K562 (cell line): Measurements from ENCODE around the gene ORC1. TPM values are rescaled to one million over a fixed set of nuclear protein-coding genes. Genes with fewer than 3 reads are reported as not detected.

Experiments
- HSF4 ChIP-seq: fragments of 250-450 bp; sonication (Bioruptor Pico); IDR thresholded peaks from 2 replicates; pipeline ENCODE4 v2.1.2; 2022; ENCODE audit warnings: mild to moderate bottlenecking, moderate library complexity, borderline replicate concordance
- RREB1 ChIP-seq: fragments of 250-450 bp; sonication (Bioruptor Pico); IDR thresholded peaks from 2 replicates; pipeline ENCODE4 v1.4.0; 2020
- polyA plus RNA-seq, 8 experiments: library from polyadenylated mRNA; depleted of rRNA in 4 of 8; stranded (reverse) in 5 of 8; unstranded in 3 of 8; fragments of >200 nt; fragmentation: Nextera tagmentation in 2 of 8; fragmentation: Illumina TruSeq in 1 of 8; extraction: Ambion mirVana in 2 of 8; extraction: Trizol in 1 of 8; gene quantifications; 2 replicates each; pipeline versions ENCODE4 v1.2.1 to v1.2.3, GENCODE V29; 2011 to 2014; ENCODE audit warnings: inconsistent platforms in 1 of 8, missing spikeins in 1 of 8
- total RNA-seq, 7 experiments: library from RNA; depleted of rRNA in 6 of 7; stranded (reverse); fragments of >200 nt in 6 of 7; fragmentation: Illumina TruSeq in 2 of 7; extraction: Trizol in 2 of 7; gene quantifications; 2 replicates each; pipeline versions ENCODE4 v1.2.1 to v1.2.3, GENCODE V29; 2011 to 2021; ENCODE audit warnings: low replicate concordance in 1 of 7

Gene ORC1
- total and polyA plus RNA-seq, 9 of the 15 experiments (the other 6 are each of a cell fraction or from before 2014, with no cell fraction given), result 26.4 to 91.6 (median 69.7) TPM

DNA sequence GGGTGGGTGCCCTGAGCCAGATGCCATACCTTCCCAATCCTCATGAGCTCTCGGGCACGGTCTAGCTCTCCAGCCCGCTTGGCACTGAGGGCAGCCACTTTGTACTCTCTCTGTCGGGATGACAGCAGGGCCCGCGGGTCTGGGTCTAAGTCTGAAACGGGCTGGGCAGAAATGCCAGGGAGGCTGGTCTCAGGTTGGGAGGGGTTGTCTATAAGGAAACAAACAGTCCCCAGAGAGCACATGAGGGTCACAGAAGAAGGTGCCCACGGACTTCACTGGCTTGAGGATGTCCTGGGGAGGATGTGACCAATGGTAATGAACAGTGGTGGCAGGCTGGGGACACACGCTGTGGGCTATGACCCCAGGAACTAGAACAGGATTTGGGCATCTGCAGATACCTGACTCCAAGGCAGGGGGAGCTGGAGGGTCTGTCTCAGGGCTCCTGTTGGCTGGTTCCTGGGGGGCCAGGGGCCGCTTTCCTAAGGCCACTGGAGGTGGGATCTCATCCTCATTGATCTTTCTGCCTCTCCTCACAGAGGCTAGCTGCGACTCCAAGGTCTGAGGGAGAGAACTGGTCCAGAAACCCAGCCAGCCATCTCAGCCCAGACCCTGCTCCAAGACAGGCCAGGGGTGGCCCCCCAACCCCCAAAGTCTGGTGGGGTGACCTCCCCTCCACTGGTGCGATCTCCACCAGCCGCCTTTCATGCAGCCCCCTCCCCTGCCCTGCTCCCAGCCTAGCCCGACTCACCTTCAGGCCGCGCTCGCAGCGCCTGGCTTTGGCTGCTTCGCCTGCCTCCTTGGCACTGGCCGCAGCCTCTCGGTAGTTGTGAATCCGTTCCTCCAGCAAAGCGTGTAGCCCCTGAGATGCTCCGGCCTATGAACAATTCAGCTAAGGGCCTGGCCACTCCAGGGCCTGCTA, 44.3 kb downstream of the ORC1 start (continued):
- TF ChIP-seq RREB1 (CRISPR knock-in tag), result no peak
- no peak for TF ChIP-seq HSF4 (CRISPR knock-in tag)
